Heart left ventricle (tissue), 16 donors: ENCODE measurements around the gene CSRP1. TPM values are rescaled to one million over a fixed set of nuclear protein-coding genes. Genes with fewer than 3 reads are reported as not detected.
A peak's percentile ranks its signal among the peaks of the same experiment; 100 is the strongest.

Source experiments
- ATAC-seq, 4 donors: fragments of 200-7000 bp; cut with Tn5 transposase; one replicate each; pipeline ENCODE4 v1.9.1; 2020 to 2022; ENCODE audit warnings: moderate library complexity in 4 of 4, mild to moderate bottlenecking in 3 of 4, moderate number of reproducible peaks in 1 of 4
- DNase-seq, 5 donors: peaks; one replicate each; pipeline ENCODE4 v3.0.0-alpha.2; 2020
- H3K27ac ChIP-seq, 12 donors: fragments of 200-600 bp; sonication (generic) in 4 of 12; one replicate each; pipeline versions ENCODE4 v1.5.0 to v1.8.0; 2016 to 2022; ENCODE audit warnings: mild to moderate bottlenecking in 2 of 12
- H3K27me3 ChIP-seq, 9 donors: fragments of 200-600 bp; sonication (generic) in 2 of 9; one replicate each; pipeline versions ENCODE4 v1.5.1 to v1.8.0; 2016 to 2022; ENCODE audit warnings: mild to moderate bottlenecking in 3 of 9
- H3K36me3 ChIP-seq, 9 donors: fragments of 200-600 bp; sonication (generic) in 2 of 9; one replicate each; pipeline versions ENCODE4 v1.5.0 to v1.8.0; 2018 to 2022; ENCODE audit warnings: mild to moderate bottlenecking in 2 of 9
- H3K4me1 ChIP-seq, 12 donors: fragments of 200-600 bp; sonication (generic) in 4 of 12; one replicate each; pipeline versions ENCODE4 v1.5.0 to v1.8.0; 2016 to 2022; ENCODE audit warnings: mild to moderate bottlenecking in 3 of 12
- H3K4me3 ChIP-seq, 12 donors: fragments of 200-600 bp; sonication (generic) in 4 of 12; one replicate each; pipeline versions ENCODE4 v1.5.0 to v1.8.0; 2017 to 2022; ENCODE audit warnings: mild to moderate bottlenecking in 9 of 12, moderate library complexity in 4 of 12
- H3K9me3 ChIP-seq, 12 donors: fragments of 200-600 bp; sonication (generic) in 4 of 12; one replicate each; pipeline versions ENCODE4 v1.5.0 to v1.8.0; 2016 to 2022; ENCODE audit warnings: mild to moderate bottlenecking in 1 of 12
- POLR2A ChIP-seq, 2 donors: fragments of 450-650 bp; IDR thresholded peaks; one replicate each; pipeline ENCODE4 v1.6.1; 2017; ENCODE audit warnings: antibody characterized with exemption in 2 of 2, mild to moderate bottlenecking in 2 of 2, moderate library complexity in 2 of 2
- WGBS, 4 donors: extraction: QIAGEN DNeasy Blood & Tissue Kit in 2 of 4; methylation state at CpG; one replicate each; pipeline versions ENCODE4 v1.1.5 to v1.1.7; 2013 to 2018; 5-methylcytosine and 5-hydroxymethylcytosine counted together
- intact Hi-C, 10 donors: fragments of 100-400 bp; cut with DNase I; formaldehyde crosslinking; loops; one replicate each; pipeline versions ENCODE4 v1.11.1 to v1.14.2; 2022
- polyA plus RNA-seq, 2 donors: library from polyadenylated mRNA; stranded (reverse); fragments of 200-250 nt; gene quantifications; one replicate each; pipeline ENCODE4 v1.2.3, GENCODE V29; 2013
- total RNA-seq, 9 donors: library from RNA; depleted of rRNA in 2 of 9; stranded (reverse); fragments of >200 nt in 2 of 9; fragmentation: NEBNext Ultra II Directional in 3 of 9; extraction: Animal tissue kit (Norgen Biotek cat#: 25700) in 3 of 9; gene quantifications; one replicate each; pipeline versions ENCODE4 v1.1.0 to v1.2.4, GENCODE V29; 2016 to 2023
- TF ChIP-seq, protein P1 (sequence below), 12 donors: fragments of 200-600 bp; sonication (generic) in 4 of 12; IDR thresholded peaks; one replicate each; pipeline versions ENCODE4 v1.5.0 to v1.8.0; 2018 to 2022; ENCODE audit warnings: antibody characterized with exemption in 12 of 12, mild to moderate bottlenecking in 5 of 12
- donor health status: ischemic (EF 13 %, LVEDD 7.1; RV severe dilation, severe dysfunction).
- donor health status: healthy with polysubstance abuse.
- donor health status: DM: no; HTN: yes; CAD: no.
- donor health status: DM: no; HTN: no; CAD: no.
- donor health status: ischemic (EF 25% LVEDD 6.9; RV normal size, moderate dysfunction).
- donor health status: ischemic (EF 25% LVEDD 5.7; RV mildly dilated, moderate dysfunction).
- donor health status: healthy.
- donor health status: DM: yes; HTN: yes; CAD: no.
- donor health status: ischemic (EF 35%, LVEDD 5.7; RV mildly dilated, moderate dysfunction).
- donor health status: nonischemic (EF 11% LVEDD 7.7; RV severe dilation, severe dysfunction).
- donor health status: DM: yes; HTN: yes; CAD: no.
- donor health status: PGD.
- donor health status: ischemic (EF 29% LVEDD 5.4; RV normal size, mild dysfunction).
- donor health status: nonischemic (EF 23%, LVEDD 6.1; RV moderate dilation, normal function).

The CSRP1 gene
- total and polyA plus RNA-seq, 11 donors: 35.8 to 325 (median 78.6) TPM

DNA sequence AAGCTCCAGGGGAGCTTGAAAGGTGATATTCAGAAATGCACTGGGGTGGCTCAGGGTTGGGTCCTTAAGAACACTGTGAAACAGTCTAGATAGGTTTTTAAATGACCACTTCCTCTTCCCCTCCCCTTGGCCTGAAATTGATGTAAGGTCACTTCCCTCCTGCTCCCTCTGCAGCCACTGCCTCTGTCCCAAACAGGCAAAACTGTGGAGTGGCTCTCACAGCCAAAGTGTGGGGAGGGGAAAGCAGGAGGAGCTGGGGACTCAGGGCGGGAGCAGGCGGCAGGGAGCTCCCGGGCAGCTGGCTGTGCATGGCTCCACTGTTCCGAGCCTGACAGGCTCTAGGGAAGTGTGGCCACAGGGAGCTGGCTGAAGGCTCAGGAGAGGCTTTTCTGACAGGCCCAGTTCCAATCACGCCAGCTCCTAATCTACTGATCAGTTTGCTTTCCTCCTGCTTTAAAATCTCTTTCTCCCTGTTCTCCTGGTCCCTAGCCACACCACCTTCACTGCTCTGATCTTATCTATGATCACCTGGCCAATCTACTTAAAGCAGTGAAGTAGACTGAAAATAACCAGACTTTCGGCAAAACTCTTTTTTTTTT is 5.1 kb upstream of the CSRP1 start:
- ATAC-seq: peak; percentile 54 to 87 (median 70)
- TF ChIP-seq, protein P1, sequence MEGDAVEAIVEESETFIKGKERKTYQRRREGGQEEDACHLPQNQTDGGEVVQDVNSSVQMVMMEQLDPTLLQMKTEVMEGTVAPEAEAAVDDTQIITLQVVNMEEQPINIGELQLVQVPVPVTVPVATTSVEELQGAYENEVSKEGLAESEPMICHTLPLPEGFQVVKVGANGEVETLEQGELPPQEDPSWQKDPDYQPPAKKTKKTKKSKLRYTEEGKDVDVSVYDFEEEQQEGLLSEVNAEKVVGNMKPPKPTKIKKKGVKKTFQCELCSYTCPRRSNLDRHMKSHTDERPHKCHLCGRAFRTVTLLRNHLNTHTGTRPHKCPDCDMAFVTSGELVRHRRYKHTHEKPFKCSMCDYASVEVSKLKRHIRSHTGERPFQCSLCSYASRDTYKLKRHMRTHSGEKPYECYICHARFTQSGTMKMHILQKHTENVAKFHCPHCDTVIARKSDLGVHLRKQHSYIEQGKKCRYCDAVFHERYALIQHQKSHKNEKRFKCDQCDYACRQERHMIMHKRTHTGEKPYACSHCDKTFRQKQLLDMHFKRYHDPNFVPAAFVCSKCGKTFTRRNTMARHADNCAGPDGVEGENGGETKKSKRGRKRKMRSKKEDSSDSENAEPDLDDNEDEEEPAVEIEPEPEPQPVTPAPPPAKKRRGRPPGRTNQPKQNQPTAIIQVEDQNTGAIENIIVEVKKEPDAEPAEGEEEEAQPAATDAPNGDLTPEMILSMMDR (IDR thresholded peaks at IDR 0.05): no peak
- no peak for TF ChIP-seq POLR2A (IDR thresholded peaks at IDR 0.05)
- Histone ChIP-seq H3K4me3 (peak overlapping the region in 2 of 12 donors; percentile 3 to 14), H3K4me1 (peaks cover 7 to 44% (median 28%) of the 10 kb centered on the region in 12 donors), H3K9me3 (no peaks in the 10 kb centered on the region), H3K36me3 (no peaks in the 10 kb centered on the region), H3K27ac (peak overlapping the region; percentile 61 to 98 (median 72)), H3K27me3 (no peaks in the 10 kb centered on the region)
- intact Hi-C loops: loop anchor here (1.0 to 10.0 kb wide), 6 partner anchors 29 to 257 kb away; no protein-coding TSS in a partner anchor
- DNase-seq: peak; percentile 76 to 82 (median 77)
- 35 to 50% (median 39%) methylated on average over 6 of the region's 6 CpGs for WGBS, 4 donors

DNA sequence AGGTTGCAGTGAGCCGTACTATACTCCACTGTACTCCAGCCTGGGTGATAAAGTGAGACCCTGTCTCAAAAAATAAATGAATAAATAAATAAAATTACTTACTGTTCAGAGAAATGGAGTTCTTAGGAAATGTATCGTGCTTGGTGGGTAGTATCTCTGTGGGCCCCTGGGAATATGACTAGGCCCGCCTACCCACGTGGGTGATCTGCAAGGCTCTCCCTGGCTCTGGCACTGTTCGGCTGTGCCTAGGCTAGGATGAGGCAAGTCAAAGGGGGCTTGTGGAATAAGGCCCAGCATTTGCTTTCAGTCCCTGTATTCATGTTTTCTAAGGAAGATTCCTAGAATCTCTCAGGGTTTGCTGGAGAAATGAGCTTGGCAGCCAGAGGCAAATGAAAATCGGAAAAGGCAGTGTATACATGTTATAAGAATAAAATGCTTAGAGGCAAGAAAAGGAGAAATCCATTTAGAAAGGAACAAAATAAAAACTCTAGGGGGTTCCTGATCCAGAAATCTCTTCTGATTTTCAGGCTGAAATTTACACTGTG is 4.5 kb upstream of the CSRP1 start:
- Histone ChIP-seq H3K27ac (peak overlapping the region; percentile 51 to 98 (median 72)), H3K27me3 (no peaks in the 10 kb centered on the region), H3K9me3 (no peaks in the 10 kb centered on the region), H3K36me3 (no peaks in the 10 kb centered on the region), H3K4me3 (no peak overlapping the region), H3K4me1 (peaks cover 7 to 49% (median 30%) of the 10 kb centered on the region in 12 donors)
- intact Hi-C loops: loop anchor here in 7 of 10 donors (5.0 to 10.0 kb wide), 3 partner anchors 64 to 257 kb away; no protein-coding TSS in a partner anchor
- 69 to 82% (median 72%) methylated on average over 6 of the region's 6 CpGs for WGBS, 4 donors
- no peak for DNase-seq
- TF ChIP-seq, protein P1 (IDR thresholded peaks at IDR 0.05): no peak
- no peak for TF ChIP-seq POLR2A (IDR thresholded peaks at IDR 0.05)
- no peak for ATAC-seq

DNA sequence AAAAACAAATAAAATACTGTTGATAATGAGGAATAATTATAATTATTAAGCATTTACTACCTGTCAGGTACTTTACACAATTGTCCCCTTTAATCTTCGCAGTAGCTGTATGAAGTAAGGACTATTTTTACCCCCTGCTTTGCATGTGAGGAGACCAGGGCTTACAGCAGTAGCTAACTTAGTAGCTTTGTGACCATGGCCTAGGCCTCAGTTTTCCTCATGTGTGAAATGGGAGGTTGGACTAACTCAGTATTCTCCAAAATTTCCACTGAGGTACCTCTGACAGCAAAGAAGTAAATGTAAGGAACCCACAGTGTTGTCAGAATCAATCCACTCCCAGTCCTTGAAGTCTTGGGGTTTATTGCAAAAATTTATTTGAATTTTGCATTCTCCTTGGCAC is 3.8 kb upstream of the CSRP1 start:
- Histone ChIP-seq H3K4me3 (no peak overlapping the region), H3K9me3 (no peaks in the 10 kb centered on the region), H3K36me3 (no peaks in the 10 kb centered on the region), H3K27ac (peak overlapping the region in 2 of 12 donors; percentile 78 to 98), H3K27me3 (no peaks in the 10 kb centered on the region), H3K4me1 (peaks cover 7 to 56% (median 37%) of the 10 kb centered on the region in 12 donors)
- 87 to 100% (median 96%) methylated on average over 1 of the region's 1 CpG for WGBS, 4 donors
- TF ChIP-seq, protein P1 (IDR thresholded peaks at IDR 0.05): no peak
- no peak for TF ChIP-seq POLR2A (IDR thresholded peaks at IDR 0.05)
- ATAC-seq (no peak), DNase-seq (no peak)
- intact Hi-C loops: loop anchor here in 7 of 10 donors (5.0 to 10.0 kb wide), 3 partner anchors 63 to 256 kb away; no protein-coding TSS in a partner anchor

DNA sequence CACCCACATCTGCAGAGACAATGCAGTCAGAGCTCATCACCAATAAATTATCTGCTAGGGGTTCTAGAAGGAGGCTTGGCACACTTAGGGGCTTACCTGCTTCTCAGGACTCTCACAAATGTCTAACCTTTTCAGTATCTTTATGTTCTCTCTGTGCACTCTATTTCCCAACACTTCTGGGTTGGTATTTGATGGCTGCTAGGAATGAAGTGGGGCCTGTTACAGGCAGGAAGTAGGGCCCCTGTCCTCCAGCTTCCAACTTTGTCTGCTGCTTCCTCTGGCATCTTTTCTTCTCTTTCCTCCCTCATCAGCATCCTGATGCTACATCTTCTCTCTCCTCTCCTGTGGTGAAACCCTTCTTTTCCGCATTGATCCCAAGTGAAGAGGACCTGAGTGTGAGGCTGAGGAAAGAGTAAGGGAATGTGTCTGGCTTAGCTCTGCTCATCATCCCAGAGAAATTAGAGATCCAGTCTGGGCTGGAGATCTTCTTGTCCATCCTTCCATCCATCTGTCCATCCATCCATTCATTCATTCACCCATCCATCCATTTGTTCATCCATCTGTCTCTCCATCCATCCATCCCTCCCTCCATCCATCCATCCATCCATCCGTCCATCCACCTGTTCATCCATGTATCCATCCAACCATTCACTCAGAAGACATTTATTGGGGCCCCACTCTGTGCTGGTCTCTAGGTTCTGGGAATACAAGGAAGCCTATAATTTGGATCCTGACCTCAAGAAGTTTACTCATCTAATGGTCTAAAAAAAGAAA is 2.9 kb upstream of the CSRP1 start:
- Histone ChIP-seq H3K27ac (peak overlapping the region in 1 of 12 donors; percentile 98), H3K4me1 (peaks cover 7 to 66% (median 46%) of the 10 kb centered on the region in 12 donors), H3K36me3 (no peaks in the 10 kb centered on the region), H3K27me3 (no peaks in the 10 kb centered on the region), H3K9me3 (no peaks in the 10 kb centered on the region), H3K4me3 (no peak overlapping the region)
- ATAC-seq (no peak), DNase-seq (no peak)
- intact Hi-C loops: loop anchor here in 7 of 10 donors (5.0 to 10.0 kb wide), 3 partner anchors 62 to 255 kb away; no protein-coding TSS in a partner anchor
- no peak for TF ChIP-seq POLR2A (IDR thresholded peaks at IDR 0.05)
- TF ChIP-seq, protein P1 (IDR thresholded peaks at IDR 0.05): no peak
- 95 to 97% (median 97%) methylated on average over 2 of the region's 2 CpGs for WGBS, 4 donors
